22Rv1 (cell line): ENCODE measurements around the gene HPSE2.

ENCODE experiments used
- CTCF ChIP-seq: fragments of 450-650 bp; IDR thresholded peaks from 2 replicates; pipeline ENCODE4 v1.5.1; 2017; ENCODE audit warnings: mild to moderate bottlenecking
- ZFX ChIP-seq: fragments of 450-650 bp; IDR thresholded peaks from 2 replicates; pipeline ENCODE4 v1.6.1; 2017; ENCODE audit warnings: antibody characterized with exemption, borderline replicate concordance

DNA sequence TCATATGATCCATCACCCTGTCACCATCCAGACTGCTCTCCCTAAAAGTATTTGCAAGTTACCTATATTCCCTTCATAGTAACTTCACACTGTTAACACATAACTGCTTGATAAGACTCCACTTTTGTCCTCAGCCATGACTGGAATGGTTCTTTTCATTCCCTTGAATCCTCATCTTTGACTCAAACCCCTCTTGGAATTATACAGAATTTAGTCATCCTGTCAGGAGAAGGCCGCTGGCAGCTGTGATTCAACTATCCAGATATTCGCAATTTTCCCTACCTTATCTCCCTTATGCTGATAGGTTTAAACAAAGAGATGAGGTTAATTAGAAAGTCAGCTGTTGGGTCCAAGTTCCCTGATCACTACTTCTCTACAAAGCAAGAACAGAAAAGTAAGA is 646.0 kb downstream of the HPSE2 start:
- no peak for TF ChIP-seq ZFX
- no peak for TF ChIP-seq CTCF
